NCI-H1436 treated with DMSO at 0.1 percent for 48 hours (cell line): ENCODE data around the gene CNOT9.
"Not testable (repeated sequence)": the region's sequence is repeated elsewhere in the genome, so short reads cannot be mapped to it uniquely, and the experiment has no call there.

ENCODE experiments used
- DNase-seq: peaks from one replicate; lab custom pipeline; 2025; lab: John Stamatoyannopoulos, UW

Gene CNOT9, protein sequence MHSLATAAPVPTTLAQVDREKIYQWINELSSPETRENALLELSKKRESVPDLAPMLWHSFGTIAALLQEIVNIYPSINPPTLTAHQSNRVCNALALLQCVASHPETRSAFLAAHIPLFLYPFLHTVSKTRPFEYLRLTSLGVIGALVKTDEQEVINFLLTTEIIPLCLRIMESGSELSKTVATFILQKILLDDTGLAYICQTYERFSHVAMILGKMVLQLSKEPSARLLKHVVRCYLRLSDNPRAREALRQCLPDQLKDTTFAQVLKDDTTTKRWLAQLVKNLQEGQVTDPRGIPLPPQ

DNA sequence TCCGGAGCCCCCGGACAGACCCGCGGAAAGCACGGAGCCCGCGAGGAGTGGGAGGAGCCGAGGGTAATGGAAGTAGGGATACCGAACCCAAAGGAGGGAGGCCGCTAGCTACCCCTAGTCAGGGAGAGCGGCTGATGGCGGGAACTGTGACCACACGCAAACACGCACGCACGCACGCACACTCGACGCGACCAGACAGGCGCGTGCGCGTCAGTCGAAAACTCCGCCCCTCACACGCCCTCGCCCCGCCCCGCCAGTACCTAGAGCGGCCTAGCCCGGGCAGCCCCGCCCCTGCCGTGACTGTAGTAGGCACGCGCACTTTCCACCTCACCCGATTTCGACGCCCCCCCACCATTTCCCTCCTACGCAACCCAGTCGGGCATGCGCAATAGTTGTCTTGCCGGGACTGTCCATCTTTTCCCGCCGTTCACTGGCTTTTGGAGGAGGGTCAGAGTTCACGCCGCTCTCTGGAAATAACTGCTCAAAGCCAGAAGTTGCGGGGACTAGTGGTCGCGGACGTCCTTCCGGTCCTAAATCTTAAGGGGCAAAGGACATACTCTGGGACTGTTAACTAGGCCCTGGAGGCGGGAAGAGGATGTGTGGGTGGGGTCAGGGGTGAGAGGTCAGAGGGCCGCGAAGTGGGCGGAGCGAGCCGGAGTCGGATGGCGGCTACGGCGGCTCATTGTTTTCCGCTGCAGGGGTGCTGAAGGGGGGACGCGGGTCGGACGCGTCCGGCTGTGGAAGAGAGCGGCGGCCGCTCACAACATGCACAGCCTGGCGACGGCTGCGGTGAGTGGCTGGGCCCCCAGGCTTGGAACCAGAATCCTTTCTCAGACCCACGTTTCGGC, at the start of gene CNOT9, which contains the start of gene USP37:
Gene CNOT9 (plus strand): TSS at position 650 of the 848 bp plus-strand sequence. CDS start 116 bp downstream, at position 766.
Gene USP37 (minus strand): TSS at position 162 of the 848 bp plus-strand sequence. CDS start 9,698 bp downstream, outside the sequence.
- DNase-seq, result peak; percentile 93

DNA sequence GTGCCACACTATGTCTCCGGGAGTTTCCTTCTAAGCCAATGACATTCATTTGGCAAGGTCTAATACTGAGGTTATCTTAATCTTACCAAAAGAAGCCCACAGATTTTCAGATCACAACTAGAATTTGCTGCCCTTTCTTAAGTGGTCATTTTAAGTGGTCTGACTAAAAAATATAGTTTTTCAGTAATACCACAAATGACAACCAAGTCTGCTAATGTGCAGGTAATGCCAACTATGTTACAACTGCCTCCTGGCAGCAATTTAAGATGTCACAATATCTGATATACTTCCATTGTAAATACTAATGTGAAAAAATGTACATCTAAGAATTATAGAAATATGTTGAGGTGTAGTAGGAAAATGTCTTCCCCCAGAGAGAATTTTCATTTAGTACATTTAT, 49.8 kb upstream of the CNOT9 start:
- DNase-seq, result no peak

DNA sequence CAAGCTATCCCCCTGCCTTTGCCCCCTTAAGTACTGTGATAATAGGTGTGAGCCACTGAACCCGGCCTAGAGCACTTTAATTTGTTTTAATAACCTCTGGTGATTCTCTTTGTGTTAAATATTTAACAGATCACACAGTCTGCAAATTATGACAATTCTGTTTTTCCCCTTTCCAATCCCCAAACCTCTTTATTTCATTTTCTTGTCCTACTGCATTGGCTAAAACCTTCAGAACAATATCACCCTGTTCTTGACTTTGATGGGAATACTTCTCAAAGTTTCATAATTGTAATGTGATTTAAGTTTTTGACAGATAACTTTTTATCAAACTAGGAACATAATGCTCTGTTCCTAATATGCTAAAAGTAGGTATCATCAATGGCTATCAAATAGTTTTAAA, 45.0 kb upstream of the CNOT9 start:
- DNase-seq, result no peak

DNA sequence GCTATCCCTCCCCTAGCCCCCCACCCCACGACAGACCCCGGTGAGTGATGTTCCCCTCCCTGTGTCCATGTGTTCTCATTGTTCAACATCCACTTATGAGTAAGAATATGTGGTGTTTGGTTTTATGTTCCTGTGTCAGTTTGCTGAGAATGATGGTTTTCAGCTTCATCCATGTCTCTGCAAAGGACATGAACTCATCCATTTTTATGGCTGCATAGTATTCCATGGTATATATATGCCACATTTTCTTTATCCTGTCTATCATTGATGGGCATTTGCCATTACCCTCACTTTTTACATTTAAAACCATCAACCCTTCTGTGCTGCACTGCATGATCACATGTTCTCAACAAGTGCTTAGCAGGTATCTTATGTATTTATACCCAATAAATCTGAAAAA, 40.2 kb upstream of the CNOT9 start:
- DNase-seq, result not testable (repeated sequence)

DNA sequence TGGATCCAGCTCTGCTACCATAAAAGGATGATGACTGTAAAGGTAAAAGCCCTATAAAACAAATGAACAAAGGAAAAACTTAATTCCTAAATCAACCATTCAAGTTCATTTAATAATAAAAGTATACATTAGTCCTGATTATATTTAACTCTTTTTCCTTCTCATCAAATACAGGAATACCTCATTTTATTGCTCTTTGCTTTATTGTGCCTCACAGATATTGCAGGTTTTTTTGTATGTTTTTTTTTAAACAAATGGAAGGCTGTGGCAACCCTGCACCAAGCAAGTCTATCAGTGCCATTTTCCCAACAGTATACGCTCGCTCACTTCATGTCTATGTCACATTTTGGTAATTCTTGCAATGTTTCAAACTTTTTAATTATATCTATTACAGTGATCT, 38.6 kb upstream of the CNOT9 start:
- DNase-seq, result no peak

DNA sequence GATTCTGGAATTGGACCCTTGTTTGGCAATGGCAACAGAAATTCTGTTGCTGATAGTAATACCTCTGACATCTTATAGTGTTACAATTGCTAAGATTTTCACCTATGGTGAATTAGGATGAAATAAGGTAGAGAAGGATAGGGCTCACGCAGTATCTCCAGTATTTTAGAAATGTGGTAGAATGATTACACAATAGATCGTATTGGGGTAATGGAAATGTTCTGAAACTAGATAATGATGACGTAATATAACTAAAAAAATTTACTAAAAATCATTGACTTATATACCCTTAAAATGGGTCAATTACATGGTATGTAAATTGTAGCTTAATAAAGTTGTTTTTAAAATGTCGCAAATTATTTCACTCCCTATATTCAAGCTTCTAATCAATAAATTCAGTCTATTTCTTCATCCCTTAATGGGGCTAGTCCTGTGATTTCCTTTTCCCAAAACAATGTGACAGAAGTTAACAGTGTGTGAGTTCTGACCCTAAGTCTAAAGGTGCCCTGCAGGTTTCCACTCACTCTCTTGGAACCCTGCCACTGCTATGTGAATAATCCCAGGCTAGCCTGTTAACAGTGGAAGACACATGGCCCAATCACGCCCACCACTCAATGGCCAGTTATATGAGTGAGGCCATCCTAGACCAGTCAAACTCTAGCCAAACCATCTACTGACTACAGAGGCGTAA, 31.7 kb upstream of the CNOT9 start:
- no peak for DNase-seq

DNA sequence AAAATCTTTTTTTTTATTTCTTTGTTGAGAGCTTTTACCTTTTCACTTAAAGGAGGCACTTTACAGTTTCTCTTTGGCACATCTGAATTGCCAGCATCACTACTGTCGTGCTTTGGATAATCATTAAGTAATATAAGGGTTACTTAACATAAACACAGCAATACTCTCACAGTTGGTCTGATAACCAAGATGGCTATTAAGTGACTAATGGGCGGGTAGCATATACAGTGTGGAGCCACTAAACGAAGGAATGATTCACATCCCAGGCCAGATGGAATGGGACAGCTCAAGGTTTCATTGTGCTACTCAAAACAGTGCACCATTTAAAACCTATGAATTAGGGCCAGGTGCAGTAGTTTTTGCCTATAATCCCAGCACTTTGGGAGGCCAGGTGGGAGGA, 28.6 kb upstream of the CNOT9 start:
- no peak for DNase-seq

DNA sequence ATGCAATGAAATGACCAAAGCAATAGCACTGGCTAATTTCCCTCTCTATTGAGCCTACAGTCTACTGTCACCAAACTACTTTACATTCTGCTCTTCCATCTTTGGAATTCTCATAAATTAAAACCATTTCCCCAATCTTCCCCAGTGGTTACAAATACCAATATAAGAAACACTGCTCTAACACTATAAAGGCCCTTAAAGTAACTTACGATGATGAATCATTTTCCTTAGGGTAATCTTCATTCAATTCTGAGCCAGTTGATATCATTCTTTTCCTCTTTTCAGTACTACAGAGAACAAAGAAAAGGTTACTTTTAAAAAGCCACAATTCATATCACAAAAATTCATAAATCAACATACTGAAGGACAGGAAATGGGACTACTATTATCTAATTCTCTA, 22.6 kb upstream of the CNOT9 start:
- no peak for DNase-seq

DNA sequence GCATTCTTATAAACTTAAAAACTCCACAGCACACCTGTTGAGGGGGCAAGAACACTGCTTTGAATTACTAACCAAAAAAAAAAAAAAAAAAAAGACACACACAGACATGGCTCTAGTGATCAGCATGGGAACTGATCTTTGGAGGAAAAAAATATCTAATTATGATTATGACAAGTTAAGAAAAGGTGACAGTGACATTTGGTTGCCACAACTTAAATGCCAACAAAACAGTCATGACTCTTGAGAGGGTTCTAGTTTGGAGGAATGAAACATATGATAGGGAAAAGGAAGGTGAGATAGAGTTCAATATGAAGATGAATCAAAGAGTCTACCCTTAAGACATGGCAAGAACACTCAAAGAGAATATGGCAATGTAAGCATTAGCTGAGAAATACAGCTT, 21.1 kb upstream of the CNOT9 start:
- DNase-seq, result no peak

DNA sequence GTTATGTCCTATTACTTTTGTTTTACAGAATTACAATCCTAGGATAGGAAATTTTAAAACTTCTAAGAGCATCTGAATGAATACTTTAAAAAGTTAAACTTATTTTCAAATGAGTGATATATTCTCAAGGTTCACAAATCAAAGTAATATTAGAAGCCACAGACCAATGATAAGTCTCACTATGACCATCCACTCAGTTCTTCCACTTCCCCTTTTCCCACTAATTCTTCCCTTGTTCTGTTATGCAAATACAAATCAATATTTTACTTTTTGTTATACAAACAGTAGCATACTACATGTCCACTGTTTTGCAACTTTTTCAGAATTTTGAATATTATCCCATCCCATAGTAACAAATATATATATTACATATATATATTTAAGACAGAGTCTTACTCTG, 20.7 kb upstream of the CNOT9 start:
- no peak for DNase-seq

DNA sequence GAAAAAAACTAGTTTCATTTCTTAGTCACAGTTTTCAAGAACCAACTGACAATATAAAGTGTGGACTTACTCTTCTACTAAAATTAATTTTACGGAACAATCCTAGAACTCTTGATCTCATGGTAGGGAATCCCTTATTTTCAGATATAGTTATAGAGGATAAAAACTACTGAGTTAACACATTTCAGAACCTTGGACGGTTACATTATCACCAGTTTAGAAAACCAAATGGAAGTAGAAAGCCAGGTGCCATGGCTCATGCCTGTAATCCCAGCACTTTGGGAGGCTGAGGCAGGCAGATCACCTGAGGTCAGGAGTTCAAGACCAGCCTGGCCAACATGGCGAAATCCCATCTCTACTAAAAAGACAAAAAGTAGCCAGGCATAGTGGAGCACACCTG, 14.4 kb upstream of the CNOT9 start:
- DNase-seq, result not testable (repeated sequence)

DNA sequence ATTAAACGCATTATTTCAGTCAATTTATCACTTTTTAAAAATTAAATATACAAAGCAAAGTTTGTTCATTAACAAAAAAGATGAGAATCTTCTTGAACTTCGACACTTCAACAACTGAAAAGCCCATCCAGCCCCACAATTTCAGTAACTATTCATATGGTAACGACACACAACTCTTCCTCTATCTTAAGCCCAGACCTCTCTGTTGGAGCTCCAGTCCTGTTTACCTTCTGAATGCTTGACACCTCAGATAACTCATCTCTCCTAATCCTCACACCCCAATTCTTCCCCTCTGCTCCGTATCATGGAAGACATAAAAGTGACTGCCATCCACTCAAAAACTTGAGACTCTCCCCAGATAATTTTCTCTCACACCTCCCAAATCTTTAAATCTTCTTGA, 13.1 kb upstream of the CNOT9 start:
- DNase-seq, result no peak

DNA sequence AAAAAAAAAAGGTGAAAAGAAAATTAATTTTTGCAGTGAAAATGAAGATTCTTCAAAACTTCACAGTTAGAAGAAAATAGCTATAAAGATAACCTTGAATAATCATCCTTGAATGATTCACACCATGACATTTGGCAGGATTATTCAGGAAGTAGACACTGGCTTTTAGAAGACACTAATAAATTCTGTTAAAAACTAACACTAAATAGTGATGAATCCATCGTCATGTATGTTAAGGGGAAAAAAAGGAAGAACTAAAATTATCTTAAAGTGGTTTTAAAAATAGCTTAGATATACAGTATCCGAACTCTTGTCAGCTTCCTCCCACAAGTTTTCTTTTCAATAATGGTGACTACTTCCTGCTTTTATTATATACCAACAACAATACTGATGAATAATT, 10.7 kb upstream of the CNOT9 start:
- no peak for DNase-seq

DNA sequence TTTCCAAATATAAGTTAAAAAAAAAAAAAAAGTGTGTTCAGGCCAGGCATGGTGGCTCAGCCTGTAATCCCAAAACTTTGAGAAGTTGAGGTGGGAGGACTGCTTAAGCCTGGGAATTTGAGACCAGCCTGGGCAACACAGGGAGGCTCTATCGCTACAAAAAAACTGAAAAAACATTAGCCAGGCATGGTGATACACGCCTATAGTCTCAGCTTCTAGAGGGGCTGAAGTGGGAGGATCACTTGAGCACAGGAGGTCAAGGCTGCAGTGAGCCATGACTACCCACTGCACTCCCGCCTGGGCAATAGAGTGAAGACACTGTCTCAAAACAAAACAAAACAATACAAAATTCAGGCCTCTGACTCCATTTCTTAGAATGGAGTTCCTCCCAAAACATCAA, 9.7 kb upstream of the CNOT9 start:
- DNase-seq, result no peak

DNA sequence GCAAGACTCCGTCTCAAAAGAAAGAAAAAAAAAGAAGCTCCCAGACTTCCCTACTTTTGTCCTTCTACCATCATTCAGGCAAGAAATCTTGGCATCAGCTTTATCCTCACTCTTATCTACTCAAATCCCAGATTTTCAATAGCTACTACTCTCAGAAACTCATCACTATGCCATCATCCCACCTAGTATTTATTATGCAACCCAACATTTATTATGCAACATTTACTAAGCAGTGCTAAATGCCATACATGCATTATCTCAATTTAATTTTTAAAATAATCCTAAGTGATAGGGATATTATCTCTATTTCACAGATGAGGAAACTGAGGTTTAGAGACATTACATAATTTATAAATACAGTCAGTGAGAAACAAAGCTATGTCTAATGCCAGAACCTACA, 4.6 kb upstream of the CNOT9 start:
- DNase-seq, result no peak

DNA sequence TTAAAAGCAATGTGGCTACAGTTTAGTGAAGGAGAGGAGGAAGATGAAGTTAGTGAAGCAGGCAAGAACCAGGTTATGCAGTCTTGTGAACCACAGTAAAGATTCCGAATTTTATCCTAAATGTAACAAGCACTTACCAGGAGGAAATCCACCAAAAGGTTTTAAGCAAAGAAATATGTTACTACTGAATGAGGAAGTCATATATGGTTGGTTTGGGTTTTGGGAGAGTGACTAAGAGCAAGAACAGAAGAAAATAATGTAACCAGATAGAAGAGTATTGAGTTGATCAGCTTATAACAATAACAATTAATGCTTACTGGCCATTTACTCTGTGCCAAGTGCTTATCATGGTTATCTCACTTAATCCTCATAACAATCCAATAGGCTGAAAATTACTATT, 2.3 kb upstream of the CNOT9 start:
- no peak for DNase-seq

DNA sequence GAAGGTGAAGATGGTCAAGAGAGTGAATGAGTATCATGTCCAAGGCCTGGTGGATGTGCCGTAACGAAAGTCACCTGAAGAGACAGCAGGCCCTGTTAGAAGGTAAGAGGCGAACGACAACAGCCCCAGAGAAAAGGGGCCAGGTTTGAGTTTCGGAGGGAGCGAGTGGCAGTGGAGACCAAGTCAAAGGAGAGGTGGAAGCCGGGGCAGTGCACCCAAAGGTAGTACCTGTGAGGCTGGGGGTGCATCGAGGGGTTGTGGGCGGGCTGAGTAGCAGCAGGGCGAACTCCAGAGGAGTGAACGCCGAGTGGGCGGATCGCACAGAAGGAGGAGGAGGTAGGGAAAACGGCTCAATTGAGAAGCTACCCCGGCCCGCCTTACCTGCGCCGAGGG, 846 bp upstream of the CNOT9 start:
- DNase-seq, result no peak

DNA sequence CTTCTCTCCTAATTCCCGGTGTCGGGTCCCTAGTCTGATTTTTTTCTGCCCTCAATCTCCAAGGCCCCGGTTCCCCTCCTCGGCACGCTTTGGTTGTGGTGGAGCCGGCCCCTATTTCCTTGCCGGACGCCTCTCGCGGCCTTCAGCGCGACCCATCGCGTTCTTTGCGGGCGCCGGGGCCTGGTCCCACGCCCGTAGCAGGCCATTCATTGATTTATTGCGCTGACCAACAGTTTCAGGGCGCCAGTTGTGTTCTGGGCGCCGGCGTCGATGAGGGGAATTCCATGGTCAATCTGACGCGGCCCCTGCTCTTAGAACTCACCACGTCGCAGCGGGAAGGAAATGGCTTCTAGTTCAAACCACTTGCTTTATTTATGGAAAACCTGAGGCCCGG, 396 bp downstream of the CNOT9 start:
- no peak for DNase-seq

DNA sequence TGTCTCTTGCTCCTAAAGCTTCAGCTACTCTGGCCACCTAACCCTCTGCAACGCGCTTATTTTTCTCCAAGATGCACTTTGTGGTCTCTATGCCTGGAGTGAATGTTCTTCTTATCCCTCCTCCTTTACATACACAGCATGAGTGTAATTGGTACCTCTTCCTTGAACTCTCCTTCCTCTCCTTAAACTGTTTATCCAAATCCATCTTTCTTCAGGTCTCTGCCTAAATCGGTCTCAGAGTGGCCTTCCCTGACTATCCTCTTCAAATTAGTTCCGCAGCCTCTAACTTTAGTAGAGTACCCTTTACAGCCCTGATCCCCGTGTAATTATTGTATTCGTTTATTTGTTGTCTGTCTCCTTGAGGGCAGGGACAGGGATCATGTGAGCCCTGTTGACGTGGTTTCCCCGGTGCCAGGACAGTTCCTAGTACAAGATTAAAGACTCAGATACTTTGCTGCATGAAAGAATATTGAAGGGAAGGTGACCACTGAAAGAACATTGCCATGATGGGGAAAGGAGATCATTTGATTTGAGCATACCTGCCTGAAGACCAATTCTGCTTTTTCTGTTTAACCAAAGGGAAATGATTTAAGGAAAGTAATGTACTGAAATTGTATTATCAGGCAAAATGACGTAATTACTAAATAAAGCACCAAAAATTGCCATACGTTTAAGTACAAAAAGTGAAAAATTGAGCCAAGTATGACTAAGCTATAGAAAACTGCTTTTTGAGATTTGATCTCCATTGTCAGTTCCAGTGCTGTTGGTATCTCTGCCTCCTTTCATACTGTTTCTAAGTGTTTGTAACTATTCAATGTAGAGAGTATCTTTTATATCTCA, 1.2 kb downstream of the CNOT9 start:
- no peak for DNase-seq

DNA sequence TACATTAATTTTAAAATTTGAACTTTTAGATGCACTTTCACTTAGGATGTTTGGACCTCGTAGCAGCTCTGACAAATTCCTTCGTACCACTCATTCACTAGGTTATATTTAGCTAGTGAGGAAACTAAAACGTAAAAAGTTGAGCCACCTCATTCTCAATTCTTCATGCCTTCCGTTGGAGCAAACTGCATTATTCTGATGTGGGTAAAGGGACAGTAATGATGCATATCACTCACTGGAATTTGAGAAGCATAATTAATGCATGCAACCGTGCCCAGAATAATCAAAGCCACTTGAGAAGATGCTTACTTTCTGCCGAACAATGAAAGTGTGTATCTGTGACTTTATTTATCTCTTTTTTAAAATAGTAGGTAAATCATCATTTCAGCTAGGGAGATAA, 2.2 kb downstream of the CNOT9 start:
- DNase-seq, result no peak

DNA sequence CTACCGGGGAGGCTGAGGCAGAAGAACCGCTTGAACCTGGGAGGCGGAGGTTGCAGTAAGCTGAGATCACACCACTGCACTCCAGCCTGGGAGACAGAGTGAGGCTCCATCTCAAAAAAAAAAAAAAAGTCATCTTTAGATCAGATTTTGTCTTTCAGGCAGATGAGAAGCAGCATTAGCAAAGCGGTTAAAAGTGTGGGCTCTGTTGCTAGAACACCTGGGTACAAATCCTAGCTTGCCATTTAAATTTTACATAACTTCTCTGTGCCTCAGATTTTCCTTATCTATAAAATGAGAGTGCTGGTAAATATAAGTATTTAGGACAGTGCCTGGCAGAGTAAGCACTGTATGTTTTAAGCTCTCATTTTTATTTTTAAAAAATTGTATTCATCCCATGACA, 8.2 kb downstream of the CNOT9 start:
- no peak for DNase-seq
